Brain microvascular endothelial cell (primary cell): Measurements from ENCODE around the gene ASPA.
"Not testable (repeated sequence)": the region's sequence is repeated elsewhere in the genome, so short reads cannot be mapped to it uniquely, and the experiment has no call there.

Experiments used
- DNase-seq: peaks from one replicate; pipeline ENCODE4 v3.0.0-alpha.2; 2020
- H3K27ac ChIP-seq: fragments of 250-450 bp; sonication (Bioruptor Pico); 2 replicates; pipeline ENCODE4 v1.5.1; 2020; ENCODE audit warnings: mild to moderate bottlenecking, moderate library complexity
- H3K27me3 ChIP-seq: fragments of 250-450 bp; sonication (Bioruptor Pico); replicated peaks from 2 replicates; pipeline ENCODE4 v1.5.1; 2020; ENCODE audit warnings: mild to moderate bottlenecking
- H3K36me3 ChIP-seq: fragments of 250-450 bp; sonication (Bioruptor Pico); replicated peaks from 2 replicates; pipeline ENCODE4 v1.5.1; 2020; ENCODE audit warnings: mild to moderate bottlenecking
- H3K4me3 ChIP-seq: 2 replicates; pipeline ENCODE4 v1.5.1; 2011; ENCODE audit warnings: low read depth, mild to moderate bottlenecking, control low read depth, low read length, moderate library complexity
- CTCF ChIP-seq: IDR thresholded peaks from 2 replicates; pipeline ENCODE4 v1.5.1; 2011; ENCODE audit warnings: low read depth, mild to moderate bottlenecking, moderate library complexity, low read length, control low read depth, inconsistent platforms; ENCODE audit errors: missing control alignments
- in situ Hi-C: cut with HindIII; loops from 2 replicates; pipeline ENCODE4 v1.10.0; 2017; ENCODE audit warnings: low sequenced_read_pairs, low pct_ligation_motif_present

ASPA gene

GRCh38 chr17:3510090-3510489, 34.3 kb downstream of the ASPA start:
- Histone ChIP-seq H3K4me3 (no peak overlapping the region), H3K27me3 (no peaks in the 10 kb centered on the region), H3K27ac (no peak overlapping the region), H3K36me3 (no peaks in the 10 kb centered on the region)
- TF ChIP-seq CTCF: no peak
- DNase-seq: no peak
- in situ Hi-C loops: no loop called here

- Histone ChIP-seq H3K36me3 (no peaks in the 10 kb centered on the region), H3K27ac (no peak overlapping the region), H3K4me3 (no peak overlapping the region), H3K27me3 (no peaks in the 10 kb centered on the region)
- DNase-seq: no peak
- in situ Hi-C loops: no loop called here
- no peak for TF ChIP-seq CTCF
These were observed 36.2 kb downstream of the ASPA start for GRCh38 chr17:3511852-3512504.

- no peaks in the 10 kb centered on the region for H3K36me3 ChIP-seq
- DNase-seq: peak; percentile 31
- no peak overlapping the region for H3K27ac ChIP-seq
- H3K27me3 ChIP-seq: no peaks in the 10 kb centered on the region
- H3K4me3 ChIP-seq: peak overlapping the region; percentile 2
- TF ChIP-seq CTCF: no peak
- in situ Hi-C loops: no loop called here
These were observed 36.8 kb downstream of the ASPA start for GRCh38 chr17:3512505-3513171.

GRCh38 chr17:3513305-3514035, 37.7 kb downstream of the ASPA start:
- Histone ChIP-seq H3K36me3 (no peaks in the 10 kb centered on the region), H3K27me3 (no peaks in the 10 kb centered on the region), H3K4me3 (peak overlapping the region; percentile 2), H3K27ac (no peak overlapping the region)
- no peak for TF ChIP-seq CTCF
- in situ Hi-C loops: no loop called here
- DNase-seq: no peak

GRCh38 chr17:3514167-3514566, 38.4 kb downstream of the ASPA start:
- H3K27ac ChIP-seq, H3K36me3 ChIP-seq, in situ Hi-C loops: not testable (repeated sequence)

GRCh38 chr17:3514873-3515272, 39.1 kb downstream of the ASPA start:
- Histone ChIP-seq H3K27ac (no peak overlapping the region), H3K27me3 (no peaks in the 10 kb centered on the region), H3K4me3 (no peak overlapping the region), H3K36me3 (no peaks in the 10 kb centered on the region)
- no peak for TF ChIP-seq CTCF
- in situ Hi-C loops: no loop called here
- DNase-seq: no peak

More at GRCh38 chr17:3514167-3514566, 38.4 kb downstream of the ASPA start:
- not testable (repeated sequence) for H3K4me3 ChIP-seq, H3K27me3 ChIP-seq, DNase-seq

GRCh38 chr17:3519472-3519871, 43.7 kb downstream of the ASPA start:
- H3K36me3 ChIP-seq, H3K4me3 ChIP-seq, in situ Hi-C loops, H3K27ac ChIP-seq, H3K27me3 ChIP-seq, DNase-seq: not testable (repeated sequence)
